HG03442 (cell line): ENCODE results near the gene AFMID.
"Not testable (repeated sequence)": the region's sequence is repeated elsewhere in the genome, so short reads cannot be mapped to it uniquely, and the experiment has no call there.

Experiments used
- ATAC-seq: cut with Tn5 transposase; IDR thresholded peaks from one replicate; pipeline ENCODE4 v1.9.1; 2021; ENCODE audit warnings: mild to moderate bottlenecking, moderate library complexity; ENCODE audit not compliant: unreplicated experiment

Gene AFMID

GRCh38 chr17:78252701-78253635 is 65.8 kb downstream of the AFMID start:
- ATAC-seq = no peak

GRCh38 chr17:78253636-78253945 is 66.4 kb downstream of the AFMID start:
- not testable (repeated sequence) for ATAC-seq

DNA sequence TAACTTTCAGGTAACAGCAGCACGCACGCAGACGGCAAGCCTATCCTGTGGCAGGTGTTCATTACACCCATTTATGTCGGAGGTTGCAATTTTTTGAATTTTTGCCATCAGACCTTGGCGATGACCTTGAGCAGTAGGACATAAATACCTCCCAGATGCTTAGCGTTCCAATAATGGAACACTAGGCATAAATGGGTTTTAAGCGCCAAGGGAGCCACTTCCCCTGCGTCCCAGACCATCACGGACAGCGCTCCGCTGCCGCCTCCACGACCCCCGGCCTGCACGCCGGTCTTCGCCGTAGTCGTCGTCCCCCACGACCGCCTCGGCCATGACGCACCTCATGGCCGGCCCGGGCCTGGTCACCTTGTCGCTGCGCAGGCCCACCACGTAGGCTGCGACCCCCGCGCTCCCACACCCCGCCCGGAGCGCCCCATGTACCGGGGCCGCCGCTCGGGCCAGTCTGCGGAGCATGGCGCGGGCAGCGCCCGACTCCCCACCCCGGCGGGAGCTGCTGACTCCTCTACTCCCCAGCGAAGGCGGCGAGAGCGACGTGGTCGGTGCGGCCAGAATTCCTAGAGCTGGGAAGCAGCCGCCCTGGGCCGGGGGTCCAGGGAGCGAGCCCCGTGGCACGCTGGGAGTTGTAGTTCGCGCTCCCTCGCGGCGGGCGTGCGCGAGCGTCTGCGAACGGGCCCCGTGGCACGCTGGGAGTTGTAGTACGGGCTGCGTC is 66.9 kb downstream of the AFMID start:
- peak; percentile 43 for ATAC-seq

- ATAC-seq = no peak
These were observed 68.0 kb downstream of the AFMID start for GRCh38 chr17:78255029-78255656.

- no peak for ATAC-seq
These were observed 69.0 kb downstream of the AFMID start for GRCh38 chr17:78255953-78256706.

DNA sequence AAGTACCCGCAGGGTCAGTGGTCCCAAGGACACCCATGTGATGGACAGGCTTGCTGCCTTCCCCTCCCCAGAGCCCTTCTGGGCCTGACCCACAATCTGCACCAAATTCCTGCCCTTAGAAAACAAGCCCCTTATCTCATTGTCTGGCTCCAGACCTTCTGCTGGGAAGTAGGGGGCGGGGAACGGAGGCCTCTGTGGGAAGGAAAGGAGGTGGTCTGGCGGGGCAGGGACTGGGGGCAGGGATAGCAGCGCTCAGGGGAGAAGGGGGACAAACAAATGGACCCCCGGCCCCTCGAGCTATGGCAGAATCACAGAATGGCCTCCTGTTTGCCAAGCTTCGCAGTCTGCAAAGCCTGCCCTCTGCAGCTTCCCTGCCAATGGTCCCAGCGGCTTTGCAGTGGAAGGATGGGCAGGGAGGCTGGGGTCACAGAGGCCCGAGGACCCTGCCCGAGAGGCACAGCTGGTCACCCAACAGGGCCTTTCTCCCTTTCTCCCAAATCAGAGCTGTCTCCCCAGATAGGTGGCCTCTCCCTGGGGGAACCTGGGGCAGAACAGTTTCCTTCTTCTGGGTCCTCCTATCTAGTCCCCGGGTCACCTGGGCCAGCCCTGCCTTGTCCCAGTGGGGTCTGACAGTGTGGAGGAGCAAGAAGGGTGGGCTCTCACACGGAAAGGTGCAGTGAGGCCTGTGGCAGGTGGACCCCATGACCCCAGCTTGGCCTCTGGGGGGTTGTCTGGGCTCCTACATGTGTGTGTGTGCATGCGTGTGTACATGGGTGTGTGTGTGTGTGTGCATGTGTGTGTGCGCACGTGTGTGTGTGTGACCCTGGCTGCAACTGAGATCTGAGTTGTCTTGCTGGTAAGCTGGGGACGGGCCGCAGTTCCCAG is 69.8 kb downstream of the AFMID start:
- ATAC-seq = no peak
